ENCODE results near the gene CAPN13. TPM values are rescaled to one million over a fixed set of nuclear protein-coding genes. Genes with fewer than 3 reads are reported as not detected.

Gene CAPN13
- total and polyA plus RNA-seq, 7 experiments from 2014 or later = not detected

DNA sequence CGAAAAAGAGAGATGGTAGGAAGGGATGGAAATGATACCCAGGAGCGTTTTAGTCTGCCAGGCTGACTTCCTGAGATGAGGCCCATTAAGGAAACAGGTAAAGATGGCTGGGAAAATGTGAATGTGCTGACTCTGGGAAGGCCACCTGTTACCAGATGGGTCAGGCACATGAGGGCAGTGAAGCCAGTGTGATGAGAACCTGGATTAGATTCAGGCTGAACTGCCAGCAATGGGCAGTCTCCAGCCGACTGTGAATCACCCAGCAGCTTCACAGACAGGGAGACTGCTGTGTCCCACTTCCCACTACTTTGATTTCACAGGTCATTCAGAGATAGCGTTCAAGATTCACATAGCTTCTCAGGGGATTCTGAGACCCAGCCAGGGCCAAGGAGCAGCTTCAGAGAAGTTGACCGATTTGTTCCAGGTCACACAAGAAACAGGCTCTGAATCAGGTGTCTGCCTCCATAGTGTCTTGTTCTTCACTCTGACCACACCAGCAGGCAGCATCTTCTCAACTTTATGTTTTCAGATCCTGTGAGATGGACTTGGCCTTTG, 26.4 kb downstream of the CAPN13 start:
- Mint-ChIP-seq H3K9me3 (peaks cover 0 to 2% (median 0%) of the 10 kb centered on the region in 11 donors), H3K4me3 (no peak overlapping the region), H3K27me3 (peaks cover 5 to 21% (median 9%) of the 10 kb centered on the region in 5 donors), H3K27ac (no peak overlapping the region), H3K4me1 (peaks cover 0 to under 1% (median 0%) of the 10 kb centered on the region in 7 donors), H3K36me3 (no peaks in the 10 kb centered on the region)
- CTCF ChIA-PET = no interaction called here
- H3K4me1 ChIP-seq (ENCODE audit: control insufficient read depth in 2 of 2, insufficient read depth in 2 of 2, low read length in 2 of 2) = no peaks in the 10 kb centered on the region
- intact Hi-C loops (cut with micrococcal nuclease) = no loop called here
- POLR2A ChIA-PET = interaction anchor here (0.6 kb wide), 1 partner anchor 219 kb away, joined by 4 read pairs; no protein-coding TSS in a partner anchor
- no peaks in the 10 kb centered on the region for H3K36me3 ChIP-seq (ENCODE audit: control insufficient read depth in 2 of 3, insufficient read depth in 3 of 3, low read length in 3 of 3)
- no peak overlapping the region for H3K27ac ChIP-seq (ENCODE audit: low read depth, low read length)
- DNase-seq (no peak), ATAC-seq (no peak)
- H3K27me3 ChIP-seq (ENCODE audit: control insufficient read depth in 2 of 2, insufficient read depth in 2 of 2, low read length in 2 of 2) = no peaks in the 10 kb centered on the region
- no peaks in the 10 kb centered on the region for H3K9me3 ChIP-seq (ENCODE audit: control insufficient read depth in 2 of 3, low read length in 3 of 3)
- no peak overlapping the region for H3K4me3 ChIP-seq (ENCODE audit: low read length)

DNA sequence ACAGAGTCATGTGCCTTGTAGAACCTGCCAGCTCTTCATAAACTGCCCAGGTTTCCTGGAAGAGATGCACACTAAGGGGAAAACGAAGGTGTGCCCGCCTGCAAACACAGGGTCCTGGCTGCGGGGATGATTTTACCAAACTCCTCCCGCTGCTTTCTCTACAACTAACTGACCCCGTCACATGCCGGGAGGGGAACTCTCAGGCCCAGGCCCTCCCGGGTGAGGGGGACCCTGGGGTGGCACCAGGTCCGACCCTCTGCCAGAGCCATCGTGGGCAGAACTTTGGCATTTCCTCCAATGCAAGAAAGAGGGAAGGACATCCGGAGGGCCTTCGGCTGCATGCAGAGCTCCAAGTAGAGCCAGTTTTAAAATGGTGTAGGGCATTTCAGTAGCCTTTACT, 28.6 kb downstream of the CAPN13 start:
- H3K36me3 ChIP-seq (ENCODE audit: control insufficient read depth in 2 of 3, insufficient read depth in 3 of 3, low read length in 3 of 3) = no peaks in the 10 kb centered on the region
- Mint-ChIP-seq H3K27ac (no peak overlapping the region), H3K4me3 (no peak overlapping the region), H3K27me3 (peaks cover 5 to 22% (median 12%) of the 10 kb centered on the region in 5 donors), H3K36me3 (no peaks in the 10 kb centered on the region), H3K9me3 (peaks cover 0 to 2% (median 0%) of the 10 kb centered on the region in 11 donors), H3K4me1 (peaks cover 0 to 5% (median 0%) of the 10 kb centered on the region in 7 donors)
- ATAC-seq = no peak
- no peak overlapping the region for H3K27ac ChIP-seq (ENCODE audit: low read depth, low read length)
- no peak overlapping the region for H3K4me3 ChIP-seq (ENCODE audit: low read length)
- intact Hi-C loops (cut with micrococcal nuclease) = no loop called here
- ChIA-PET CTCF (no interaction called here), POLR2A (no interaction called here)
- no peaks in the 10 kb centered on the region for H3K9me3 ChIP-seq (ENCODE audit: control insufficient read depth in 2 of 3, low read length in 3 of 3)
- H3K27me3 ChIP-seq (ENCODE audit: control insufficient read depth in 2 of 2, insufficient read depth in 2 of 2, low read length in 2 of 2) = no peaks in the 10 kb centered on the region
- no peak for DNase-seq
- no peaks in the 10 kb centered on the region for H3K4me1 ChIP-seq (ENCODE audit: control insufficient read depth in 2 of 2, insufficient read depth in 2 of 2, low read length in 2 of 2)

DNA sequence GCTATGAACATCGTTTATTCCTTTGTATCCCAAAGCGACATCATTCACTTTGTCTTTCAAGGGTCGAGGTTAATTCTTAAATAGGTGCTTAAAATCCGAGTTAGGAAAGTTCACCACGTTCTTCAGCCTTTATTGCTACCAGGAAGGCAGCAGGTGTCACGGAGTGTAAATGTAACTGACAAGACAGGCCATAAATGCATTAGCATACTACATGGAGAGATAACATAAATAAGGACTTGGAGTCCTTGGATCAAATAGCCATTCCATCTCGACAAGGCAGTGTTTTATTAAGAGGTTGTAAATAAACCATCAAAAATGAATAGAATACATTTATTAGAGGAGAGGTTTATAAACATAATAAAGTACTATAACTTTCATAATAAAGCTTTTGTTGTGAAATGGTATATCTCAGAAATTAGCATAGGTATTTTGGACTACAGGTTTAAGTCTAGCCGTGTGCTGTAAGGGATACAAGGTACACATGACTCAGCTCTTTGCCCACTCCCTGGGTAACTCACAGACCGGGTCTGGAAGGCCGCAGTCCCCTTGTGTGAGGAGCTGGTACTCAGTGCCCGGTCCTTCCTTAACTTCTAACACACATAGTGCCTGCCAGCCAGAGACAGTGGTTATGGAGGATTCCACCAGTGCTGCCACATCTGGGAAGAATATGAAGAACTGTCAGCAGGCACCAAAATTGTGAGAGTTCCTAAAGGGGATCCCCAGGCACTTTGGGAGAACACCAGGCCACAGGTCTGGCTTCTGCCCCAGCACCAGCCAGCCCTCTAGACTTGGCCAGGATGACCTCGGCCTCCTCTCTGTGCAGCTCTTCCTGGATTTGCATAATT, 29.4 kb downstream of the CAPN13 start:
- DNase-seq = no peak
- Mint-ChIP-seq H3K9me3 (peaks cover 0 to 2% (median 0%) of the 10 kb centered on the region in 11 donors), H3K4me3 (no peak overlapping the region), H3K4me1 (peaks cover 0 to 5% (median 0%) of the 10 kb centered on the region in 7 donors), H3K27me3 (peaks cover 5 to 26% (median 11%) of the 10 kb centered on the region in 5 donors), H3K27ac (no peak overlapping the region), H3K36me3 (no peaks in the 10 kb centered on the region)
- Histone ChIP-seq H3K4me1 (ENCODE audit: control insufficient read depth in 2 of 2, insufficient read depth in 2 of 2, low read length in 2 of 2) (no peaks in the 10 kb centered on the region), H3K36me3 (ENCODE audit: control insufficient read depth in 2 of 3, insufficient read depth in 3 of 3, low read length in 3 of 3) (no peaks in the 10 kb centered on the region), H3K27ac (ENCODE audit: low read depth, low read length) (no peak overlapping the region), H3K27me3 (ENCODE audit: control insufficient read depth in 2 of 2, insufficient read depth in 2 of 2, low read length in 2 of 2) (no peaks in the 10 kb centered on the region), H3K4me3 (ENCODE audit: low read length) (no peak overlapping the region), H3K9me3 (ENCODE audit: control insufficient read depth in 2 of 3, low read length in 3 of 3) (no peaks in the 10 kb centered on the region)
- intact Hi-C loops (cut with micrococcal nuclease) = no loop called here
- ChIA-PET CTCF (no interaction called here), POLR2A (no interaction called here)
- ATAC-seq = no peak

- Mint-ChIP-seq H3K9me3 (peaks cover 0 to 2% (median 0%) of the 10 kb centered on the region in 11 donors), H3K27ac (peak overlapping the region in 1 of 9 donors; percentile 18), H3K4me1 (peaks cover 0 to 5% (median 0%) of the 10 kb centered on the region in 7 donors), H3K36me3 (no peaks in the 10 kb centered on the region), H3K27me3 (peaks cover 0 to 25% (median 6%) of the 10 kb centered on the region in 5 donors), H3K4me3 (peak overlapping the region in 1 of 10 donors; percentile 34)
- ATAC-seq = no peak
- Histone ChIP-seq H3K27me3 (ENCODE audit: control insufficient read depth in 2 of 2, insufficient read depth in 2 of 2, low read length in 2 of 2) (no peaks in the 10 kb centered on the region), H3K36me3 (ENCODE audit: control insufficient read depth in 2 of 3, insufficient read depth in 3 of 3, low read length in 3 of 3) (no peaks in the 10 kb centered on the region), H3K4me3 (ENCODE audit: low read length) (no peak overlapping the region), H3K9me3 (ENCODE audit: control insufficient read depth in 2 of 3, low read length in 3 of 3) (no peaks in the 10 kb centered on the region), H3K27ac (ENCODE audit: low read depth, low read length) (no peak overlapping the region), H3K4me1 (ENCODE audit: control insufficient read depth in 2 of 2, insufficient read depth in 2 of 2, low read length in 2 of 2) (no peaks in the 10 kb centered on the region)
- POLR2A ChIA-PET = no interaction called here
- DNase-seq = no peak
- CTCF ChIA-PET = interaction anchor here (0.7 kb wide), 1 partner anchor 556 kb away, joined by 3 read pairs; no protein-coding TSS in a partner anchor
- intact Hi-C loops (cut with micrococcal nuclease) = no loop called here
These were observed 30.2 kb downstream of the CAPN13 start for GRCh38 chr2:30776831-30777635.

DNA sequence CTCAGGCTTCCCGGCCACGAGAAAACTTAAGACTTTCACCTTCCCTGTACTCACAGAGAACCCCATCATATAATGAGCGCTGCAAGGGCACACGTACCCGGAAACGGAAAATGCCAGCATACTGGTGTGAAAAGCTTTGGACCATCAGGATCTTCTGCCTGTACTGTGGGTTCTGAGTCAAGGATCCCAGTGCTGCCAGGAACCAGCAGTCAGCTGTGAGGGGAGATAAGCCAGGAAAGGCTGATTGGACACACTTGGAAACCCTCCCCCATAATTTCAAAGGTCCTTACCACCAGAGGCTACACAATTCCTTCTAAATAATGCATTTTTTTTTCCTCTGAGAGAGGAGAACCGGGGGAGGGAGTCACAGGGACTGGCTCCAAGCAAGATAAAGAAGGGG, 31.4 kb downstream of the CAPN13 start:
- POLR2A ChIA-PET = no interaction called here
- DNase-seq (no peak), ATAC-seq (no peak)
- CTCF ChIA-PET = interaction anchor here (0.7 kb wide), 1 partner anchor 676 kb away, joined by 4 read pairs; no protein-coding TSS in a partner anchor
- Mint-ChIP-seq H3K27me3 (peaks cover 0 to 23% (median 6%) of the 10 kb centered on the region in 5 donors), H3K27ac (no peak overlapping the region), H3K36me3 (no peaks in the 10 kb centered on the region), H3K4me1 (peaks cover 0 to 5% (median 0%) of the 10 kb centered on the region in 7 donors), H3K9me3 (peaks cover 0 to 2% (median 0%) of the 10 kb centered on the region in 11 donors), H3K4me3 (peak overlapping the region in 6 of 10 donors; percentile 8 to 46 (median 16))
- H3K4me3 ChIP-seq (ENCODE audit: low read length) = no peak overlapping the region
- no peak overlapping the region for H3K27ac ChIP-seq (ENCODE audit: low read depth, low read length)
- H3K27me3 ChIP-seq (ENCODE audit: control insufficient read depth in 2 of 2, insufficient read depth in 2 of 2, low read length in 2 of 2) = no peaks in the 10 kb centered on the region
- intact Hi-C loops (cut with micrococcal nuclease) = no loop called here
- H3K4me1 ChIP-seq (ENCODE audit: control insufficient read depth in 2 of 2, insufficient read depth in 2 of 2, low read length in 2 of 2) = no peaks in the 10 kb centered on the region
- no peaks in the 10 kb centered on the region for H3K9me3 ChIP-seq (ENCODE audit: control insufficient read depth in 2 of 3, low read length in 3 of 3)
- no peaks in the 10 kb centered on the region for H3K36me3 ChIP-seq (ENCODE audit: control insufficient read depth in 2 of 3, insufficient read depth in 3 of 3, low read length in 3 of 3)

DNA sequence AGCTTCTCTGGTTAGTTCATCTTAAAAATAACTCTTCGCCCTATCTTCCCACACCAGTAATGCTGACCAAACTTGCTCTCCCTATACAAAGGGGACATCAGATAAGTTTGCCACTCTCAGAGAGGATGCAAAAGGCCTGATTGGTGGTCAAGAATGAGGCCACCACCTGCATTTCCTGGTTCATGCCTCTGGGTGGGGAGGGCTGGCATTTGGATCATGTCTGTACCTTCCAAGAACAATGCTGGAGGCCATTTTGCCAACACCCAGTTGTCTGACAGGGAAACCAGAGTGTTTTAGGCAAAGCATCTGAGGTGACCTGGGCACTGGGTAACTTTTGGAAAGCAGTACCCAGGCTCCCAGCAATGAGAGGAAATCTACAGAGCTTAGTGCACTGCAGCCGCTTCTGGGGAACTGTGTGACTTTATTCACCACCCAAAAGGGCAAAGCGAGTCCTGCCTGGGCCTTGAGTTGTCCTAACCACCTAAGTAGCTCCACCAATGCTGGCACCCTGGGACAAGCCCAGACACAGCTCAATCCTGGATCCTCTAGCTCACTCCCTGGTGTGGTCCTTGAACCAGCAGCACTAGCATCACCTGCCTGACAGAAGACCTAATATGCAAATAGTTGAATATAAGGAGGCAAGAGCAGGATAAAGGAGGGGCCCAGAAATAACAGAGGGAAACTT, 35.1 kb downstream of the CAPN13 start:
- Mint-ChIP-seq H3K27ac (no peak overlapping the region), H3K4me1 (peaks cover 0 to 5% (median 0%) of the 10 kb centered on the region in 7 donors), H3K4me3 (no peak overlapping the region), H3K36me3 (no peaks in the 10 kb centered on the region), H3K27me3 (peaks cover 6 to 23% (median 9%) of the 10 kb centered on the region in 5 donors), H3K9me3 (no peaks in the 10 kb centered on the region)
- no peaks in the 10 kb centered on the region for H3K36me3 ChIP-seq (ENCODE audit: control insufficient read depth in 2 of 3, insufficient read depth in 3 of 3, low read length in 3 of 3)
- no peak overlapping the region for H3K27ac ChIP-seq (ENCODE audit: low read depth, low read length)
- no peaks in the 10 kb centered on the region for H3K9me3 ChIP-seq (ENCODE audit: control insufficient read depth in 2 of 3, low read length in 3 of 3)
- no peaks in the 10 kb centered on the region for H3K27me3 ChIP-seq (ENCODE audit: control insufficient read depth in 2 of 2, insufficient read depth in 2 of 2, low read length in 2 of 2)
- intact Hi-C loops (cut with micrococcal nuclease) = no loop called here
- ChIA-PET CTCF (no interaction called here), POLR2A (no interaction called here)
- ATAC-seq (no peak), DNase-seq (no peak)
- H3K4me3 ChIP-seq (ENCODE audit: low read length) = no peak overlapping the region
- H3K4me1 ChIP-seq (ENCODE audit: control insufficient read depth in 2 of 2, insufficient read depth in 2 of 2, low read length in 2 of 2) = no peaks in the 10 kb centered on the region

Measured in naive thymus-derived CD4-positive, alpha-beta T cell (primary cell).